ENCODE measurements around the gene OR5B2.

Gene OR5B2

DNA sequence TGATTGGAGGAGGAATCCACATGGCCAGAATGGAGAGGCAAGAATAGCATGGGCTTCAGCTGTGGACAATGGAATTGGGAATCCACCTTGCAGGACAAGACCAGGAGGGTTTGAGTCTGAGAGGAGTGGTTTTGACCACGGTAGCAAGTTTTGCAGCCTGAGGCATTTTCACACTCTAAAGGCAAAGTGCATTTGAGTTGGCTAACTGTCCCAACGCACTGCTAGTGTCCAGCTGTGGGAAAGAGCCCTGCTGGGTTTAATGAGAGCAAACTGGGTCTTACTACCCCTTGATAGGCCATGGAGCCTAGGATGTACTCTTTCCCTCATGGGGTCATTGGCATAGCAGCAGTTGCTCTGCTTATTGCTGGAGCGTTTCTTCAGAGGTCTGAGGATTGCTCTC is at the start of gene OR5B2:
OR5B2 (minus strand) TSS at position 101 of the 400 bp plus-strand sequence. CDS start 4,860 bp downstream, outside the sequence.
- H3K36me3 Mint-ChIP-seq (ENCODE audit: insufficient read depth) = no peaks in the 10 kb centered on the region
- no peak within 1 kb of the TSS for H3K4me3 Mint-ChIP-seq
- ATAC-seq (replicated peaks; ENCODE audit: extremely low read depth, poor library complexity, severe bottlenecking) (no peak), DNase-seq (ENCODE audit: low spot score in 2 of 2) (no peak)
- peaks cover 58% of the 10 kb centered on the region for H3K27me3 Mint-ChIP-seq
- peaks cover 14% of the 10 kb centered on the region for H3K9me3 Mint-ChIP-seq
- H3K4me1 Mint-ChIP-seq = no peaks in the 10 kb centered on the region
- no peak within 1 kb of the TSS for H3K27ac Mint-ChIP-seq (ENCODE audit: low read depth)

DNA sequence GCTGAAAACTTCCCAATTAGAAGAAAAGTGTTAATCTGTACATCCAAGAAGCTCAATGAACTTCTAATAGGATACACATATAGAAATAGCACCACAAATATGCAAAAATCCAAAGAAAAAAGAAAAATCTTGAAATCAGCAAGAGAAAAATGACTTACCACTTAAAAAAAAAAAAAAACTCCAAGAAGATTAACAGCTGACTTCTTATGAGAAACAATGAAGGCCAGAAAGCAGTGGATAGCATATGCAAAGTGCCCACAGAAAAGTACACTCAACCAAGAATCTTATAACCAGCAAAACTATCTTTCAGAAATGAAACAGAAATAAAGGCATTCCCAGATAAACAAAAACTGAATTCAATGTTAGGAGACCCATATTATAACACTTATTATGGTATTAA is 44.0 kb upstream of the OR5B2 start:
- peaks cover 17% of the 10 kb centered on the region for H3K9me3 Mint-ChIP-seq
- ATAC-seq (replicated peaks; ENCODE audit: extremely low read depth, poor library complexity, severe bottlenecking) (no peak), DNase-seq (ENCODE audit: low spot score in 2 of 2) (no peak)
- H3K27me3 Mint-ChIP-seq = peaks cover 43% of the 10 kb centered on the region
- no peaks in the 10 kb centered on the region for H3K4me1 Mint-ChIP-seq
- H3K27ac Mint-ChIP-seq (ENCODE audit: low read depth) = no peak overlapping the region
- H3K36me3 Mint-ChIP-seq (ENCODE audit: insufficient read depth) = no peaks in the 10 kb centered on the region
- H3K4me3 Mint-ChIP-seq = no peak overlapping the region

DNA sequence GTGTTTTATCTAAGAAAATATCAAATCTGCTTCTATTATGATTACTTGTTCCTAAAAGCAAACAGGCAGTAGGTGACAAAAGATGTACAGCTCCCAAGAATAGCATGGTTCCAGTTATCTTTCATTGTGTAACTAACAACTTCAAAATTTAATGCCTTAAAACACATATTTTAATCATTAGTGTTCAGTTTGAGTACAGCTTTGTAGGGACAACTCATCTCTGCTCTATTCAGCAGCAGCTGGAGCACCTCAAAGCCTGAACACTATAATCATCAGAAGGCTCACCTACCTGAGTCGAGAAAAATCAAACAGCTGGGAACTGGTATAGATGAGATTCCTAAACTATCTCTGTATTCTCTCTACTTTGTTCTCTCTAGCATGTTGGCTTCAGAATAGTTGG is 38.4 kb upstream of the OR5B2 start:
- Mint-ChIP-seq H3K36me3 (ENCODE audit: insufficient read depth) (peaks cover 3% of the 10 kb centered on the region), H3K27ac (ENCODE audit: low read depth) (no peak overlapping the region), H3K4me3 (no peak overlapping the region), H3K27me3 (peaks cover 11% of the 10 kb centered on the region), H3K4me1 (no peaks in the 10 kb centered on the region), H3K9me3 (no peaks in the 10 kb centered on the region)
- DNase-seq (ENCODE audit: low spot score in 2 of 2) (no peak), ATAC-seq (replicated peaks; ENCODE audit: extremely low read depth, poor library complexity, severe bottlenecking) (no peak)

DNA sequence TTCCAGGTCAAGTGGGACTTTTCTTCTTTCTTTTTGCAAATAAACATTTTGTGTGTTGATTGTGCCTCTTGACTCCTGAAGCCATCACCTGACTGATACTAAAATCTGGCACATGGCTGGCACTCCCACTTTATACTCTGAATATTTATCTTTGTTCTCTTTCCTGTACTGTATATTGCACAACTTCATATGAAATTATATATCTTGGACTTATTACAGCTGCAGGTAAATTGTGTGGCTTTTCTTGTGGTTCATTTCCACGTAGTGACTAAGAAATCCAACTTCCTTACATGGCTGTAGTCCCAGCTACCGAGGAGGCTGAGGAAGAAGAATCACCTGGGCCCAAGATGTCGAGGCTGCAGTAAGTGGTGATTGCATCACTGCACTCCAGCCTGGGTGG is 37.8 kb upstream of the OR5B2 start:
- peaks cover 11% of the 10 kb centered on the region for H3K27me3 Mint-ChIP-seq
- no peaks in the 10 kb centered on the region for H3K4me1 Mint-ChIP-seq
- H3K36me3 Mint-ChIP-seq (ENCODE audit: insufficient read depth) = peaks cover 3% of the 10 kb centered on the region
- H3K9me3 Mint-ChIP-seq = no peaks in the 10 kb centered on the region
- DNase-seq (ENCODE audit: low spot score in 2 of 2) (no peak), ATAC-seq (replicated peaks; ENCODE audit: extremely low read depth, poor library complexity, severe bottlenecking) (no peak)
- no peak overlapping the region for H3K27ac Mint-ChIP-seq (ENCODE audit: low read depth)
- H3K4me3 Mint-ChIP-seq = no peak overlapping the region

DNA sequence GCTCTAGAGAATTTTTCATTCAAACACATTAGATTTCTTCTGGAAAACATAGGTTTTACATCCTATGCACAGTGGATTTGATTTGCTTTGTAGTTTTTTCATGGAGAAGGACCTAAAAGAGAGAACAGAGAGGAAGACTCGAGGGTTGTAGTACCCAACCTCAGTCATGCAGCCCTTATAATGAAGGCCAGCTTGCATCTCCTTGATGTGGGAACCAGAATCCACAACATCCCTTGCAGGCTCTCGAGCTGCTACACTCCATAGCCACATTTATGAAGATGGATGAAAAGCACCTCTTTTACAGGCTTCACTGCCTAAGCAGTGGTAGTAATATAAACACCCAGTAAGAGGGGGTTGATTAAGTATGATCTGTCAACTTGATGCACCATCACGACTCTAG is 23.7 kb upstream of the OR5B2 start:
- no peak for DNase-seq (ENCODE audit: low spot score in 2 of 2)
- Mint-ChIP-seq H3K4me3 (no peak overlapping the region), H3K36me3 (ENCODE audit: insufficient read depth) (no peaks in the 10 kb centered on the region), H3K4me1 (no peaks in the 10 kb centered on the region), H3K9me3 (no peaks in the 10 kb centered on the region), H3K27me3 (peaks cover 63% of the 10 kb centered on the region), H3K27ac (ENCODE audit: low read depth) (no peak overlapping the region)
- no peak for ATAC-seq (replicated peaks; ENCODE audit: extremely low read depth, poor library complexity, severe bottlenecking)

DNA sequence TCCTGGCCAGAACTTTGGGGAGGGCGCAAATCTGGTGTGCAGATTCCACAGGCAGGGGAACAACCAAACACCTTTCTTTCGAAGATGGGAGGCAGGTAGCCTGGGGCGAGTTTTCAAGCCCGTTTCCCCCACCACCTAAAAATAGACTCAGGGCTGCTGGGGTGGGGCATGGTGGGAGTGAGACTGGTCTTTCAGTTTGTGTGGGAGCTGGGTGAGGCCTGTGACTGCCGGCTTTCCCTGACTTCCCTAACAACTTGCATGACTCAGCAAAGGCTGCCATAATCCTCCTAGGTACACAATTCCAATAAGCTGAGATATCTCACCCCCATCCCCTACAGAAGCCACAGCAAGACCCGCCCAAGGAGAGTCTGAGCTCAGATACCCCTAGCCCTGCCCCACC is 18.4 kb upstream of the OR5B2 start:
- Mint-ChIP-seq H3K27ac (ENCODE audit: low read depth) (no peak overlapping the region), H3K4me1 (no peaks in the 10 kb centered on the region), H3K4me3 (no peak overlapping the region), H3K9me3 (no peaks in the 10 kb centered on the region), H3K36me3 (ENCODE audit: insufficient read depth) (no peaks in the 10 kb centered on the region), H3K27me3 (peaks cover 57% of the 10 kb centered on the region)
- no peak for DNase-seq (ENCODE audit: low spot score in 2 of 2)
- no peak for ATAC-seq (replicated peaks; ENCODE audit: extremely low read depth, poor library complexity, severe bottlenecking)

DNA sequence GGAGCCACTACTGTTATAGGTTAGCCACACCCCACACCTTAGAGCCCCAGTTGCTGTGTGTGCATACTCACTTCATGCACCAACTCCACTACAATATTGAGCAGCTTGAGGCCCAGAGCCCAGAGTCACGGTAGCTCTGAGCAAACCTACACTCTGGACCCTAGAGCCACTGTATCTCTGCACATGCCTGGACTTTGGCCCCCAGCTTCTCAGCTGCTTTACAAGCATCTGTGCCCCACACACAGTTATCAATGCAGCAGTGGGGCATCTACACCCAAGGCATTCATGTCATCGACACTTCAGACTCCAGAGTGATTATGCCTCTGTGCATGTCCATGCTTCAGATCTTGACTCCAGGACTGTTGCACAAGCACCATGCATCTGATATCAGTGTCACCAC is 16.4 kb upstream of the OR5B2 start:
- ATAC-seq (replicated peaks; ENCODE audit: extremely low read depth, poor library complexity, severe bottlenecking) (no peak), DNase-seq (ENCODE audit: low spot score in 2 of 2) (no peak)
- peaks cover 55% of the 10 kb centered on the region for H3K27me3 Mint-ChIP-seq
- no peak overlapping the region for H3K27ac Mint-ChIP-seq (ENCODE audit: low read depth)
- no peak overlapping the region for H3K4me3 Mint-ChIP-seq
- H3K4me1 Mint-ChIP-seq = no peaks in the 10 kb centered on the region
- H3K36me3 Mint-ChIP-seq (ENCODE audit: insufficient read depth) = no peaks in the 10 kb centered on the region
- H3K9me3 Mint-ChIP-seq = no peaks in the 10 kb centered on the region

DNA sequence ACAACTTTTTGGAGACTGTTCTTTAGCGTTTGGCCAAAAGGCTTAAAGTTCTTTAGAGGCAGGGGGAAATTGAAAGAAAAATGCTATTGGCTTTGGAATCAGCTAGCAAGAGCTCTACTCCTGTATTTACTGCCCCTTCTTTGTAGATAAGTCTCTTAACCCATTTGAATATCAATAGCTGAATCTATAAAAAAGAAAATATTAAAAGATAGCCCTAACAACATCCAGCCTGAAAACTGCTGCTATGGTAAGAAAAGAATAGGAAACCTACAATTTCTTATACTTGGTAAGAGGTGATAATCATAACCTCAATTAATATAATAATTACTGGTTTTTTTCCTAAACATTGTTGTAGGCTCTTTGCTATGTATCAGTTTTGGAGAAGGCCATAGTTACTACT is 14.2 kb upstream of the OR5B2 start, which contains the start of gene OR5B12:
OR5B12 (minus strand) TSS at position 101 of the 400 bp plus-strand sequence. CDS start 2,085 bp downstream, outside the sequence.
- DNase-seq (ENCODE audit: low spot score in 2 of 2) (no peak), ATAC-seq (replicated peaks; ENCODE audit: extremely low read depth, poor library complexity, severe bottlenecking) (no peak)
- Mint-ChIP-seq H3K36me3 (ENCODE audit: insufficient read depth) (no peaks in the 10 kb centered on the region), H3K27me3 (peaks cover 40% of the 10 kb centered on the region), H3K4me1 (no peaks in the 10 kb centered on the region), H3K4me3 (no peak within 1 kb of the TSS), H3K9me3 (no peaks in the 10 kb centered on the region), H3K27ac (ENCODE audit: low read depth) (no peak within 1 kb of the TSS)

DNA sequence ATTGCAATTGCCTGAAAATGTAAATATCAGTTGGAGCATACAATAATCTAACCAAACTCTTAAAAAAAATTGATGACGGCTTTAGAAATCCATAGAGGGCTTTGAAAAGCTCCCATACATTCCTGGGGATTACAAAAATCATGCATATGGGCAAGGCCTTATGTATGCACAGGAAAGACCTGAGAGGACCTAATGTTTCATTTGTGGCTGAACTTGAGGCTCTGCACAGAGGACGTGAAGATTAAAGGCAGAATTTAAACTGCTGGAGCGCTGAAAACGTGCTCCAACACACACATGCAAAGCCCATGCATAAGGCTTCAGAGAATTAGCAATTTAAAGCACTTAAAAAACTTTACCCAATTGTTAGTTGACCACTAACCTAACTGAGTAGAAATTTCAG is 10.6 kb upstream of the OR5B2 start:
- ATAC-seq (replicated peaks; ENCODE audit: extremely low read depth, poor library complexity, severe bottlenecking) (no peak), DNase-seq (ENCODE audit: low spot score in 2 of 2) (no peak)
- peaks cover 12% of the 10 kb centered on the region for H3K27me3 Mint-ChIP-seq
- H3K36me3 Mint-ChIP-seq (ENCODE audit: insufficient read depth) = no peaks in the 10 kb centered on the region
- no peak overlapping the region for H3K27ac Mint-ChIP-seq (ENCODE audit: low read depth)
- no peak overlapping the region for H3K4me3 Mint-ChIP-seq
- H3K4me1 Mint-ChIP-seq = no peaks in the 10 kb centered on the region
- H3K9me3 Mint-ChIP-seq = no peaks in the 10 kb centered on the region

DNA sequence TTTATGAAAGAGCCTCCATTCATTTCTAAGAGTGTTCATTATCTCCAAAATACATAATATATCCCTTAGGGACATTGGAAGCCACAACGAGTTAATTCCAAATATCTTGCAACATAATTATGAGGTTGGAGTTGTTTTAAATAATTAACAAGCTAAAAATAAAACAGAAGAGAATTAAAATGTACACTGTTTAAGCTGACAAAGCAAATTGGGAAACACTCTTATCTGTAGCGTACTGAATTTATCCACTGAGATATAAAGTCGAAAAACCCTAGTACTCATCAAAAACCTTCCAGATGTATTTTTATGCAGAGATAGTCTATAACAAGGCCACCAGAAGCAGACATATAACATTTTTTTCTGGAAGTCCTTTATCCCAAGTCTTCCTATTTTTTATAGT is 6.3 kb upstream of the OR5B2 start:
- no peak for ATAC-seq (replicated peaks; ENCODE audit: extremely low read depth, poor library complexity, severe bottlenecking)
- Mint-ChIP-seq H3K4me1 (no peaks in the 10 kb centered on the region), H3K27ac (ENCODE audit: low read depth) (no peak overlapping the region), H3K9me3 (no peaks in the 10 kb centered on the region), H3K27me3 (peaks cover 27% of the 10 kb centered on the region), H3K4me3 (no peak overlapping the region), H3K36me3 (ENCODE audit: insufficient read depth) (no peaks in the 10 kb centered on the region)
- DNase-seq (ENCODE audit: low spot score in 2 of 2) = no peak

DNA sequence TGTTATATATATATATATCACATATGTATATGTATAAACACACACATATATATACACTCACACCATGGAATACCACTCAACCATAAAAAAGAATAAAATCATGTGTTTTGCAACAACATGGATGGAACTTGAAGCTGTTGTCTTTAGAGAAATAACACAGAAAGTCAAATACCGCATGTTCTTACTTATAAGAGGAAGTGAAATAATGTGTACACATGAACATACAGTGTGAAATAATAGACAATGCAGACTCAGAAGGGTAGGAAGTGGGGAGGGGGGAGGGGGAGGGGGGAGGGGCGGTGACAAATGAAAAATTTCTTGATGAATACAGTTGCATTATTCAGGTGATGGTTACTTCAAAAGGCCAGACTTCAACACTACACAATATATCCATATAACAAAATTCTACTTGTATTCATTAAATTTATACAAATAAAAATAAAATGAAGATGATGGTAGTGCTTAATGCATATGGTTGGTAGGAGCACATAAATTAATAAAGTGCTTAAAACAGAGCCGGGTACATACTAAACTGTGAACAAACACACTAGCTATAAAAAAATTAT is 5.8 kb upstream of the OR5B2 start:
- no peak overlapping the region for H3K27ac Mint-ChIP-seq (ENCODE audit: low read depth)
- H3K9me3 Mint-ChIP-seq = peaks cover 5% of the 10 kb centered on the region
- H3K4me3 Mint-ChIP-seq = no peak overlapping the region
- H3K4me1 Mint-ChIP-seq = no peaks in the 10 kb centered on the region
- DNase-seq (ENCODE audit: low spot score in 2 of 2) (no peak), ATAC-seq (replicated peaks; ENCODE audit: extremely low read depth, poor library complexity, severe bottlenecking) (no peak)
- H3K27me3 Mint-ChIP-seq = peaks cover 27% of the 10 kb centered on the region
- H3K36me3 Mint-ChIP-seq (ENCODE audit: insufficient read depth) = no peaks in the 10 kb centered on the region

DNA sequence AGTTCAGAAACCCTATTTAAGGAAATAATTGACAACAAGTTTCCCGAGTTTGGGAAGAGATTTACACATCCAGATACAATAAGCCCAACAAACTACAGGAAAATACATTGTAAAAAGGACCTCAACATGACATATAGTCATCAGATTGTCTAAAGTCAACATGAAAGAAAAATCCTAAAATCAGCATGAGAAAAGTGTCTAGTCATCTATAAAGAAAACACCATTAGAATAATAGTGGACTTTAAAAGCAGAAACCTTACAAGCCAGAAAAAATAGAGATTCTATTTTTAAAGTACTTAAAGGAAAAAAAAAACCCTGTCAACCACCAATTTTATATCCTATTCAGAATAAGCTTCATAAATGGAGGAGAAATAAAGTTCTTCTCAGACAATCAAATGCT is 1.4 kb upstream of the OR5B2 start:
- H3K4me1 Mint-ChIP-seq = no peaks in the 10 kb centered on the region
- peaks cover 55% of the 10 kb centered on the region for H3K27me3 Mint-ChIP-seq
- DNase-seq (ENCODE audit: low spot score in 2 of 2) (no peak), ATAC-seq (replicated peaks; ENCODE audit: extremely low read depth, poor library complexity, severe bottlenecking) (no peak)
- no peak overlapping the region for H3K4me3 Mint-ChIP-seq
- peaks cover 14% of the 10 kb centered on the region for H3K9me3 Mint-ChIP-seq
- no peaks in the 10 kb centered on the region for H3K36me3 Mint-ChIP-seq (ENCODE audit: insufficient read depth)
- no peak overlapping the region for H3K27ac Mint-ChIP-seq (ENCODE audit: low read depth)

DNA sequence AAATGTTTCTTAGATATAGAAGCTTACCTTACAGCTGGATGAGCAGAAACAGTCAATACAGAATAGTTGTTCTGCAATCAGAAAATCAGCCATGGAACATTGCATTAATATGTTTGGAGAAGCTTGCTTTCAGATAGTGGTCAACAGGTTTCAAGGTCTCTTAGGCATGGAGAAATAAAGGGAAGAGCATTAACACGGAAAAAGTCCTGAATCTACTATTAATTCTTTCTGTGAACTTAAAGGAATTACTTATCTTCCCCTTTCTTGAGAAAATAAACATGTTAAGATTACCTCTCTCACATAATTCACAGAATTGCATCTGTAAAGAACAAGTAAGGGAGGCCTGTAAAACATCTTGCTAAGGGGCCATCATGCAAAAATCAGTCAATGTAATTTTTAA is 21.1 kb downstream of the OR5B2 start, which contains the start of gene OR5B3:
OR5B3 (minus strand) TSS at position 101 of the 400 bp plus-strand sequence. CDS start 3,465 bp downstream, outside the sequence.
- H3K4me1 Mint-ChIP-seq = no peaks in the 10 kb centered on the region

More for the DNA sequence above, 21.1 kb downstream of the OR5B2 start, which contains the start of gene OR5B3:
- ATAC-seq (replicated peaks; ENCODE audit: extremely low read depth, poor library complexity, severe bottlenecking) (no peak), DNase-seq (ENCODE audit: low spot score in 2 of 2) (no peak)
- Mint-ChIP-seq H3K4me3 (no peak within 1 kb of the TSS), H3K27me3 (peaks cover 43% of the 10 kb centered on the region), H3K27ac (ENCODE audit: low read depth) (no peak within 1 kb of the TSS), H3K36me3 (ENCODE audit: insufficient read depth) (no peaks in the 10 kb centered on the region), H3K9me3 (peaks cover 22% of the 10 kb centered on the region)
